ENCODE measurements around the gene PRKAG1.

DNA sequence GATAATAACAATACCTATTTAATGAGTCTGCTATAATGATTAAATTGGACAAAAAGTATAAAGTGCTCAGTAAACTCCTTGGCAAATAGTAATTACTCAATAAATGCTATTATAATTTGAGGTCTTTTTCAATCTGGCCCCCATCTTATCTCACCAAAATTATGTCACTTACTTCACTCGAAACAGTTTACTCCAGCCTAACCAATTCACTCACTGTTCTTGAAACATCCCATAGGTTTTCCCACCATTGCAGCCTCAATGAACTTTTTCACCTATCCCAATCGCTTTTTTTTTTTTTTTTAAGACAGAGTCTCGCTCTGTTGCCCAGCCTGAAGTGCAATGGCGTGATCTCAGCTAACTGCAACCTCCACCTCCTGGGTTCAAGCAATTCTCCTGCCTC lies 17.5 kb upstream of the PRKAG1 start:
- TF ChIP-seq TAF1 (conservative IDR thresholded peaks at IDR 0.05) (no peak), CTCF (IDR thresholded peaks at IDR 0.05; ENCODE audit: low read depth, low read length, missing input control) (no peak), SP1 (IDR thresholded peaks at IDR 0.05) (no peak), RXRA (IDR thresholded peaks at IDR 0.05) (no peak), YY1 (IDR thresholded peaks at IDR 0.05) (no peak)
- TF ChIP-seq, protein P1, sequence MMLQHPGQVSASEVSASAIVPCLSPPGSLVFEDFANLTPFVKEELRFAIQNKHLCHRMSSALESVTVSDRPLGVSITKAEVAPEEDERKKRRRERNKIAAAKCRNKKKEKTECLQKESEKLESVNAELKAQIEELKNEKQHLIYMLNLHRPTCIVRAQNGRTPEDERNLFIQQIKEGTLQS (IDR thresholded peaks at IDR 0.05): no peak

Measured in liver (tissue), 3 donors.